ENCODE results near the gene GANAB. TPM values are rescaled to one million over a fixed set of nuclear protein-coding genes. Genes with fewer than 3 reads are reported as not detected.

The GANAB gene
- total and polyA plus RNA-seq, 2 of the 4 experiments (the other 2 are of a cell fraction): 209 to 344 TPM

- Histone ChIP-seq H4K8ac (ENCODE audit: low read depth in 2 of 2, low read length in 2 of 2) (no peak overlapping the region), H3K9ac (ENCODE audit: low read depth, low read length) (no peak overlapping the region), H4K5ac (ENCODE audit: low read depth, low read length) (no peak overlapping the region), H3K79me1 (ENCODE audit: low read depth in 1 of 2, low read length in 2 of 2) (peaks cover 16 to 24% of the 10 kb centered on the region in 2 experiments), H3K14ac (replicated peaks; ENCODE audit: low read depth, low read length) (no peak overlapping the region), H3K27me3 (ENCODE audit: control insufficient read depth, insufficient read depth, low read length) (no peaks in the 10 kb centered on the region), H3K27ac (ENCODE audit: insufficient read depth, low read length) (no peak overlapping the region), H3K23ac (ENCODE audit: low read depth, low read length) (no peak overlapping the region), H4K91ac (ENCODE audit: insufficient read depth, low read depth, low read length) (no peak overlapping the region), H2BK15ac (ENCODE audit: low read depth, low read length) (no peak overlapping the region), H2AFZ (replicated peaks; ENCODE audit: low read length, poor library complexity) (no peak overlapping the region), H3K18ac (ENCODE audit: low read depth, low read length) (no peak overlapping the region), H3K4me2 (ENCODE audit: low read depth, low read length) (no peak overlapping the region), H2AK5ac (ENCODE audit: low read depth, low read length) (no peak overlapping the region), H4K20me1 (ENCODE audit: insufficient read depth, low read length) (no peaks in the 10 kb centered on the region; the same call in 1 of the 2 replicates), H3K56ac (ENCODE audit: extremely low read depth, insufficient read depth, low read length) (no peak overlapping the region), H3K9me3 (ENCODE audit: control insufficient read depth, insufficient read depth, low read length) (no peaks in the 10 kb centered on the region), H3K36me3 (ENCODE audit: control insufficient read depth, insufficient read depth, low read length) (peaks cover 69% of the 10 kb centered on the region), H2AK9ac (replicated peaks; ENCODE audit: low read depth, low read length, poor library complexity) (no peak overlapping the region), H3K4me3 (ENCODE audit: insufficient read depth, low read depth, low read length) (no peak overlapping the region), H2BK120ac (ENCODE audit: low read depth, low read length) (no peak overlapping the region), H3K4me1 (ENCODE audit: control insufficient read depth, insufficient read depth, low read length) (no peaks in the 10 kb centered on the region), H3K9me1 (ENCODE audit: insufficient read depth, low read length) (peaks cover 3% of the 10 kb centered on the region; the same call in 1 of the 2 replicates), H2BK5ac (ENCODE audit: low read depth, low read length, poor library complexity, severe bottlenecking) (no peak overlapping the region), H3K4ac (ENCODE audit: low read depth, low read length) (no peak overlapping the region), H2BK20ac (ENCODE audit: low read depth, low read length) (no peak overlapping the region)
- intact Hi-C loops (cut with micrococcal nuclease): no loop called here
- TF ChIP-seq CHD1 (IDR thresholded peaks at IDR 0.05; ENCODE audit: low read depth, low read length) (no peak), CEBPB (IDR thresholded peaks at IDR 0.05; ENCODE audit: low read depth, low read length) (no peak), POLR2A (IDR thresholded peaks at IDR 0.05; ENCODE audit: low read depth, low read length) (no peak), RCOR1 (IDR thresholded peaks at IDR 0.05; ENCODE audit: insufficient replicate concordance, low read length) (no peak), MAFK (IDR thresholded peaks at IDR 0.05; ENCODE audit: low read depth, low read length) (no peak), USF2 (IDR thresholded peaks at IDR 0.05; ENCODE audit: low read depth, low read length) (no peak), MAZ (IDR thresholded peaks at IDR 0.05; ENCODE audit: borderline replicate concordance, low read depth, low read length) (no peak), RAD21 (IDR thresholded peaks at IDR 0.05; ENCODE audit: low read length) (no peak), BHLHE40 (IDR thresholded peaks at IDR 0.05; ENCODE audit: low read depth, low read length) (no peak), SMC3 (IDR thresholded peaks at IDR 0.05; ENCODE audit: low read depth, low read length) (no peak), MXI1 (IDR thresholded peaks at IDR 0.05; ENCODE audit: borderline replicate concordance, low read depth, low read length) (no peak)
- WGBS, 2 experiments (ENCODE audit: extremely low coverage in 2 of 2, insufficient read length in 1 of 2): 64% methylated on average over 2 of the region's 3 CpGs; no CpG with 5 or more reads in 1 of the 2 experiments
- dilution Hi-C loops (cut with HindIII; ENCODE audit: low sequenced_read_pairs, unreplicated experiment): no loop called here
- ChIA-PET POLR2A (ENCODE audit: unreplicated experiment) (no interaction called here), CTCF (no interaction called here)
- no TSS peak for BruUV-seq (replicated peaks)
- in situ Hi-C loops (cut with MboI; ENCODE audit: low sequenced_read_pairs): no loop called here
- ATAC-seq (ENCODE audit: low read depth) (no peak), DNase-seq (no peak)
Observed at GRCh38 chr11:62627713-62628112, 18.7 kb downstream of the GANAB start.
